ENCODE results near the gene RAB3D.

- TF ChIP-seq CTCF (IDR thresholded peaks at IDR 0.05; ENCODE audit: insufficient read depth, low read length, poor library complexity, severe bottlenecking) (no peak), EZH2phosphoT487 (conservative IDR thresholded peaks at IDR 0.05; ENCODE audit: low read length) (no peak)
Observed at GRCh38 chr19:11361037-11361770, 21.7 kb upstream of the RAB3D start.

Data from SU-DHL-6 (cell line).